Measurements from ENCODE around the gene DDX27. TPM values are rescaled to one million over a fixed set of nuclear protein-coding genes. Genes with fewer than 3 reads are reported as not detected.

The DDX27 gene
- total RNA-seq, 2 donors from 2014 or later = 32.9 to 35.0 TPM

DNA sequence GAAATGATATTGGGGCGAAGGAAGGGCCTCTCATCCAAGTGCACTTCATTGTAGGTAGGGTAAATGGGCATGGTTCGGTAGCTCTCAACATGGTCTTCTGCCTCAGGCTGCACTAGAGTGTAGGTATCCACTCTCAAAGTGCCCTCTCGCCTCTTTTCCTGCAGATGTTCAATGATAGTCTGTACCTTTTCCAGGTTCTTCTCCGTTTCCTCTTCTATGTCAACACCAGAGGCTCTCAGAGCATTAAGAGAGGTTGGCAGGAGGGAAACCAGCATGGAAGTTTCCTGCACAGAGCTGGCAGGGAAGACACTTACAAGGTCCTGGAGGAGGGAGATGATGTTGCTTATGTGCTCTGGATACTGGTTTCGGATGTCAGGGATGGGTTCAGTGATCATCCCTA, 51.5 kb downstream of the DDX27 start:
- no peaks in the 10 kb centered on the region for H3K27me3 ChIP-seq (replicated peaks; ENCODE audit: insufficient read depth)
- DNase-seq (ENCODE audit: low spot score) = no peak
- no peak overlapping the region for H3K27ac ChIP-seq
- no peaks in the 10 kb centered on the region for H3K9me3 ChIP-seq
- no peak for TF ChIP-seq POLR2AphosphoS5 (IDR thresholded peaks at IDR 0.05)
- no peaks in the 10 kb centered on the region for H3K4me1 ChIP-seq (replicated peaks)
- 94% methylated on average over 5 of the region's 5 CpGs for WGBS
- H3K4me3 ChIP-seq = no peak overlapping the region
- peaks cover 0 to 6% of the 10 kb centered on the region in 2 donors for H3K36me3 ChIP-seq
- intact Hi-C loops (cut with DNase I) = loop anchor here (10.0 kb wide), 1 partner anchor 46 kb away; no protein-coding TSS in a partner anchor

DNA sequence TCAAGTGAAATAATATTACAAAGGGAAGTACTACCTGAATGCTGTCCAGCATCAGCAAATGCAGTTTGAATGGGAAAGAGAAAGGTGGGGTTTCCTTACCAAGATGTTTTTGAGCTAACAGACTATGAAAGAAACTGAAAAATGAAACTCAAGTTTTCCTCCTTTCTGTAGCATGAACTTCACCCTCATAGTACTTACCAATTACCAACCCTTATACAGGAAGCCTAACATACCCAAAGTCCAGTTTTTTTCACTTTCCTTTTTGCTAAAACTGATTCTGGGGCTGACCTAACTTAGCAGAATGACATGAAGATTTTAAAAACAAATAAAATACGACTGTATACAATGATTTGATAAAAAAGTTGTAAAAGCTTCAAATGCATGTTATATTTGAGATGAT, 53.4 kb downstream of the DDX27 start:
- H3K27ac ChIP-seq = no peak overlapping the region
- intact Hi-C loops (cut with DNase I) = loop anchor here (10.0 kb wide), 1 partner anchor 48 kb away; no protein-coding TSS in a partner anchor
- DNase-seq (ENCODE audit: low spot score) = no peak
- no peaks in the 10 kb centered on the region for H3K9me3 ChIP-seq
- peaks cover 10% of the 10 kb centered on the region for H3K4me1 ChIP-seq (replicated peaks)
- no peak overlapping the region for H3K4me3 ChIP-seq
- WGBS = 71% methylated on average over 1 of the region's 1 CpG
- TF ChIP-seq POLR2AphosphoS5 (IDR thresholded peaks at IDR 0.05) (no peak), POLR2A (IDR thresholded peaks at IDR 0.05) (no peak)
- TF ChIP-seq, protein P1, sequence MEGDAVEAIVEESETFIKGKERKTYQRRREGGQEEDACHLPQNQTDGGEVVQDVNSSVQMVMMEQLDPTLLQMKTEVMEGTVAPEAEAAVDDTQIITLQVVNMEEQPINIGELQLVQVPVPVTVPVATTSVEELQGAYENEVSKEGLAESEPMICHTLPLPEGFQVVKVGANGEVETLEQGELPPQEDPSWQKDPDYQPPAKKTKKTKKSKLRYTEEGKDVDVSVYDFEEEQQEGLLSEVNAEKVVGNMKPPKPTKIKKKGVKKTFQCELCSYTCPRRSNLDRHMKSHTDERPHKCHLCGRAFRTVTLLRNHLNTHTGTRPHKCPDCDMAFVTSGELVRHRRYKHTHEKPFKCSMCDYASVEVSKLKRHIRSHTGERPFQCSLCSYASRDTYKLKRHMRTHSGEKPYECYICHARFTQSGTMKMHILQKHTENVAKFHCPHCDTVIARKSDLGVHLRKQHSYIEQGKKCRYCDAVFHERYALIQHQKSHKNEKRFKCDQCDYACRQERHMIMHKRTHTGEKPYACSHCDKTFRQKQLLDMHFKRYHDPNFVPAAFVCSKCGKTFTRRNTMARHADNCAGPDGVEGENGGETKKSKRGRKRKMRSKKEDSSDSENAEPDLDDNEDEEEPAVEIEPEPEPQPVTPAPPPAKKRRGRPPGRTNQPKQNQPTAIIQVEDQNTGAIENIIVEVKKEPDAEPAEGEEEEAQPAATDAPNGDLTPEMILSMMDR (IDR thresholded peaks at IDR 0.05) = no peak
- no peaks in the 10 kb centered on the region for H3K27me3 ChIP-seq (replicated peaks; ENCODE audit: insufficient read depth)
- peaks cover 0 to 6% of the 10 kb centered on the region in 2 donors for H3K36me3 ChIP-seq

DNA sequence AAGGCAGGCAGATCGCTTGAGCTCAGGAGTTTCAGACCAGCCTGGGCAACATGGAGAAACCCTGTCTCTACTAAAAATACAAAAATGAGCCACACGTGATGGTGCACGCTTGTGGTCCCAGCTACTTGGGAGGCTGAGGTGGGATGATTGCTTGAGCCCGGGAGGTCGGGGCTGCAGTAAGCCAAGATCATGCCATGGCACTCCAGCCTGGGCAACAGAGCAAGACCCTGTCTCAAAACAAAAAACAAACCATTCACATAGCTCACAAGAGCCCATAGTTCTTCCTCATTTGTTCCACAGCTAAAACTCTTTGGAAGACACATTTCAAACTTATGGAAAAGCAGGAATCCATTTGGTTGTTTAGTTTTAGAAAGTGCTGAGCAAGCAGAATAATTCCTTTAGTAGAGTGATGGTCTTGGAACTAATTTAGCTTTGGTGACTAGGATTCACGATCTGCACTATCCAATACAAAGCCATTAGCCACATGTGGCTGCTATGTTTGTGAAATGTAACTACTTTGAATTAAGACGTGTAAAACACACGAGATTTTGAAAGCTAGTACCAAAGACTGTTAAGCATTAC, 54.6 kb downstream of the DDX27 start:
- Histone ChIP-seq H3K27ac (no peak overlapping the region), H3K36me3 (peaks cover 0 to 6% of the 10 kb centered on the region in 2 donors), H3K4me3 (no peak overlapping the region), H3K27me3 (replicated peaks; ENCODE audit: insufficient read depth) (no peaks in the 10 kb centered on the region), H3K4me1 (replicated peaks) (peaks cover 10% of the 10 kb centered on the region), H3K9me3 (no peaks in the 10 kb centered on the region)
- intact Hi-C loops (cut with DNase I) = loop anchor here (10.0 kb wide), 1 partner anchor 49 kb away; no protein-coding TSS in a partner anchor
- DNase-seq (ENCODE audit: low spot score) = no peak
- TF ChIP-seq POLR2AphosphoS5 (IDR thresholded peaks at IDR 0.05) (no peak), POLR2A (IDR thresholded peaks at IDR 0.05) (no peak)
- TF ChIP-seq, protein P1 (IDR thresholded peaks at IDR 0.05) = no peak
- WGBS = 94% methylated on average over 8 of the region's 8 CpGs

DNA sequence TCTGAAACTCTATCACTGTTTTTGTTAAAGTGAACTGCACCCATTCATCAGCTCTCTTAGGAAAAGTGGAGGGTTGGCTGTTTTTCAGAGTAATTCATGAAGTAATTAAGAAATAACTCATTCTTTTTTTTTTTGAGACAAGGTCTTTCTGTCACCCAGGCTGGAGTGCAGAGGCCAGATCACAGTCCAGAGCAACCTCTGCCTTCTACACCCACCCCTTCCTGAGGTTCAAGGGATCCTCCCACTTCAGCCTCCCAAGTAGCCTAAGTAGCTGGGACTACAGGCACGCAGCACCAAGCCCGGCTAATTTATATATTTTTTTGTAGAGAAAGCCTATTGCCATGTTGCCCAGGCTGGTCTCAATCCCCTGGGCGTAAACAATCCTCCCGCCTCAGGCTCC, 56.0 kb downstream of the DDX27 start:
- intact Hi-C loops (cut with DNase I) = loop anchor here (10.0 kb wide), 1 partner anchor 50 kb away; no protein-coding TSS in a partner anchor
- DNase-seq (ENCODE audit: low spot score) = no peak
- Histone ChIP-seq H3K4me1 (replicated peaks) (peaks cover 12% of the 10 kb centered on the region), H3K27me3 (replicated peaks; ENCODE audit: insufficient read depth) (no peaks in the 10 kb centered on the region), H3K9me3 (no peaks in the 10 kb centered on the region), H3K27ac (no peak overlapping the region), H3K36me3 (peaks cover 0 to 6% of the 10 kb centered on the region in 2 donors), H3K4me3 (no peak overlapping the region)
- whole genome bisulfite sequencing = 75% methylated on average over 4 of the region's 4 CpGs
- TF ChIP-seq, protein P1 (IDR thresholded peaks at IDR 0.05) = no peak
- TF ChIP-seq POLR2A (IDR thresholded peaks at IDR 0.05) (no peak), POLR2AphosphoS5 (IDR thresholded peaks at IDR 0.05) (no peak)

DNA sequence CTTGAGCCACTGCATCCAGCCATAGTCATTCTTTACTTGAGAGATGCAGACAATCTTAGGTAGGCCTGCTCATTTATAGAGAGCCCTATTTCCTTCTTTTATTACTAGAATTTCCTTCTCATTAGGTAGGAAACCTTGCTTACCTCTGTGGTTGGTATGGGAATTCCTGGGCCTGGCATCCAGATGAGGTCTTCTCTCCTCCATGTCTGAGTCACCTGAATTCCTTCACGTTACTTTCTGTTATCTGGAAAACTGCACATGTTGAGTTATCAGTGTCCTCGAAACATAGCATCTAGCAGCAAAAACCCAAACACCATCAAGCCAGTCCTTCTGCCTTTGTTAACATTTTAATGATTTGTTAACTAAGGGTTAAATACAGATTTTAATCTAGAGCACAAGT, 56.4 kb downstream of the DDX27 start:
- Histone ChIP-seq H3K9me3 (no peaks in the 10 kb centered on the region), H3K4me1 (replicated peaks) (peaks cover 17% of the 10 kb centered on the region), H3K27ac (peak overlapping the region in 1 of 2 donors; percentile 97), H3K27me3 (replicated peaks; ENCODE audit: insufficient read depth) (no peaks in the 10 kb centered on the region), H3K4me3 (no peak overlapping the region), H3K36me3 (peaks cover 2 to 9% of the 10 kb centered on the region in 2 donors)
- TF ChIP-seq, protein P1 (IDR thresholded peaks at IDR 0.05) = no peak
- TF ChIP-seq POLR2A (IDR thresholded peaks at IDR 0.05) = no peak
- TF ChIP-seq POLR2AphosphoS5 (IDR thresholded peaks at IDR 0.05) = no peak
- WGBS = 56% methylated on average over 2 of the region's 2 CpGs
- DNase-seq (ENCODE audit: low spot score) = no peak
- intact Hi-C loops (cut with DNase I) = loop anchor here (10.0 kb wide), 1 partner anchor 51 kb away; no protein-coding TSS in a partner anchor

Data from prostate gland (tissue), 2 donors.